ENCODE results near the gene LCN2.
A peak's percentile ranks its signal among the peaks of the same experiment; 100 is the strongest.
"Not testable (repeated sequence)": the region's sequence is repeated elsewhere in the genome, so short reads cannot be mapped to it uniquely, and the experiment has no call there.

The LCN2 gene

GRCh38 chr9:128128836-128129590 lies 20.2 kb upstream of the LCN2 start:
- DNase-seq: no peak

- not testable (repeated sequence) for DNase-seq
Measured at GRCh38 chr9:128129976-128130590, 19.2 kb upstream of the LCN2 start.

GRCh38 chr9:128130651-128131050 lies 18.6 kb upstream of the LCN2 start:
- DNase-seq: not testable (repeated sequence)

GRCh38 chr9:128131346-128131745 lies 17.9 kb upstream of the LCN2 start:
- not testable (repeated sequence) for DNase-seq

GRCh38 chr9:128132139-128132538 lies 17.1 kb upstream of the LCN2 start:
- peak; percentile 48 for DNase-seq

GRCh38 chr9:128135561-128135960 lies 13.7 kb upstream of the LCN2 start:
- not testable (repeated sequence) for DNase-seq

- DNase-seq: no peak
Measured at GRCh38 chr9:128136816-128137793, 12.1 kb upstream of the LCN2 start.

GRCh38 chr9:128138001-128138400 lies 11.3 kb upstream of the LCN2 start:
- no peak for DNase-seq

- DNase-seq: no peak
Measured at GRCh38 chr9:128139621-128140020, 9.6 kb upstream of the LCN2 start.

GRCh38 chr9:128141604-128142003 lies 7.6 kb upstream of the LCN2 start:
- DNase-seq: no peak

- no peak for DNase-seq
Measured at GRCh38 chr9:128142061-128142460, 7.2 kb upstream of the LCN2 start.

- DNase-seq: no peak
Measured at GRCh38 chr9:128142596-128142995, 6.7 kb upstream of the LCN2 start.

GRCh38 chr9:128143525-128144238 lies 5.6 kb upstream of the LCN2 start:
- DNase-seq: no peak

- DNase-seq: no peak
Measured at GRCh38 chr9:128144239-128145181, 4.7 kb upstream of the LCN2 start.

- DNase-seq: no peak
Measured at GRCh38 chr9:128145536-128145935, 3.7 kb upstream of the LCN2 start.

- DNase-seq: no peak
Measured at GRCh38 chr9:128145951-128146351, 3.3 kb upstream of the LCN2 start.

GRCh38 chr9:128146591-128147120 lies 2.6 kb upstream of the LCN2 start:
- no peak for DNase-seq

GRCh38 chr9:128148509-128149000 lies 698 bp upstream of the LCN2 start:
- no peak for DNase-seq

- DNase-seq: no peak
Measured at GRCh38 chr9:128149951-128150593, 819 bp downstream of the LCN2 start.

GRCh38 chr9:128150594-128151308 lies 1.5 kb downstream of the LCN2 start:
- no peak for DNase-seq
